Neural cell (in vitro differentiated cells): ENCODE measurements around the gene OSBP2. TPM values are rescaled to one million over a fixed set of nuclear protein-coding genes. Genes with fewer than 3 reads are reported as not detected.

ENCODE experiments used
- H2AFZ ChIP-seq: fragments of 200-600, 300-800 bp; sonication (generic), shearing (Covaris generic); 2 replicates; pipeline ENCODE4 v1.6.0; 2014; ENCODE audit warnings: low read depth, mild to moderate bottlenecking, antibody characterized with exemption, low read length, moderate library complexity
- H3F3A ChIP-seq: fragments of 200-600 bp; shearing (Covaris generic); 2 replicates; pipeline ENCODE4 v1.6.1; 2016; ENCODE audit warnings: mild to moderate bottlenecking, moderate library complexity, mixed read lengths, antibody characterized with exemption, low read length; ENCODE audit not compliant: insufficient read depth, poor library complexity, severe bottlenecking
- H3K27ac ChIP-seq: fragments of 200-600, 300-800 bp; sonication (generic), shearing (Covaris generic); 2 replicates; pipeline ENCODE4 v1.5.1; 2014; ENCODE audit warnings: mild to moderate bottlenecking, low read length, moderate library complexity
- H3K27me3 ChIP-seq: fragments of 300-800, 200-600 bp; sonication (generic), shearing (Covaris generic); 2 replicates; pipeline ENCODE4 v1.6.0; 2014; ENCODE audit warnings: mild to moderate bottlenecking, low read depth, low read length, moderate library complexity; ENCODE audit not compliant: insufficient read depth
- H3K36me3 ChIP-seq: fragments of 300-800, 200-600 bp; sonication (generic), shearing (Covaris generic); 2 replicates; pipeline ENCODE4 v1.5.1; 2014; ENCODE audit warnings: mild to moderate bottlenecking, antibody characterized with exemption, low read length, moderate library complexity; ENCODE audit not compliant: insufficient read depth
- H3K4me2 ChIP-seq: fragments of 300-800, 200-600 bp; sonication (generic), shearing (Covaris generic); 2 replicates; pipeline ENCODE4 v1.6.0; 2014; ENCODE audit warnings: mild to moderate bottlenecking, low read length
- H3K4me3 ChIP-seq: fragments of 300-800, 200-600 bp; sonication (generic), shearing (Covaris generic); 2 replicates; pipeline ENCODE4 v1.5.1; 2014; ENCODE audit warnings: mild to moderate bottlenecking, low read length, moderate library complexity
- H3K79me2 ChIP-seq: fragments of 200-600 bp; shearing (Covaris generic); replicated peaks from 2 replicates; pipeline ENCODE4 v1.6.0; 2014; ENCODE audit warnings: mild to moderate bottlenecking, low read length, moderate library complexity; ENCODE audit not compliant: insufficient read depth
- H3K9ac ChIP-seq: fragments of 300-800, 200-600 bp; sonication (generic), shearing (Covaris generic); 2 replicates; pipeline ENCODE4 v1.6.1; 2016; ENCODE audit warnings: mild to moderate bottlenecking, low read length, mixed read lengths
- H3K9me2 ChIP-seq: fragments of 200-600 bp; shearing (Covaris generic); 2 replicates; pipeline ENCODE4 v1.6.1; 2016; ENCODE audit warnings: mild to moderate bottlenecking, low read length, mixed read lengths; ENCODE audit not compliant: insufficient read depth
- H3K9me3 ChIP-seq: fragments of 200-600, 300-800 bp; sonication (generic), shearing (Covaris generic); 2 replicates; pipeline ENCODE4 v1.6.1; 2016; ENCODE audit warnings: mild to moderate bottlenecking, mixed run types, low read length, moderate library complexity, mixed read lengths
- H4K20me1 ChIP-seq: fragments of 200-600 bp; shearing (Covaris generic); 2 replicates; pipeline ENCODE4 v1.6.1; 2016; ENCODE audit warnings: mild to moderate bottlenecking, mixed run types; ENCODE audit not compliant: insufficient read depth
- EP300 ChIP-seq: fragments of 450-650 bp; conservative IDR thresholded peaks from 2 replicates; pipeline ENCODE4 v1.6.1; 2014; ENCODE audit warnings: antibody characterized with exemption, mild to moderate bottlenecking, moderate library complexity; ENCODE audit not compliant: poor library complexity, severe bottlenecking
- EZH2 ChIP-seq: fragments of 200-600, 300-800 bp; shearing (Covaris generic), sonication (generic); IDR thresholded peaks from 2 replicates; pipeline ENCODE4 v1.6.1; 2014; ENCODE audit warnings: antibody characterized with exemption, low read length, borderline replicate concordance, mild to moderate bottlenecking; ENCODE audit not compliant: insufficient read depth, poor library complexity, severe bottlenecking
- MXI1 ChIP-seq: fragments of 450-650 bp; conservative IDR thresholded peaks from 2 replicates; pipeline ENCODE4 v1.6.1; 2014; ENCODE audit warnings: antibody characterized with exemption, mild to moderate bottlenecking; ENCODE audit not compliant: poor library complexity, severe bottlenecking
- POLR2AphosphoS5 ChIP-seq: IDR thresholded peaks from 2 replicates; pipeline ENCODE4 v1.6.1; 2012
- RAD21 ChIP-seq: fragments of 450-650 bp; conservative IDR thresholded peaks from 2 replicates; pipeline ENCODE4 v1.6.1; 2014; ENCODE audit warnings: antibody characterized with exemption, mild to moderate bottlenecking, moderate library complexity
- SMC3 ChIP-seq: fragments of 450-650 bp; conservative IDR thresholded peaks from 2 replicates; pipeline ENCODE4 v1.6.1; 2014; ENCODE audit warnings: antibody characterized with exemption, mild to moderate bottlenecking, moderate library complexity; ENCODE audit not compliant: poor library complexity
- TAF1 ChIP-seq: IDR thresholded peaks from 2 replicates; pipeline ENCODE4 v1.6.1; 2012; ENCODE audit warnings: low read depth
- polyA plus RNA-seq: library from polyadenylated mRNA; depleted of rRNA; stranded (reverse); fragments of >200 nt; gene quantifications from 2 replicates; pipeline ENCODE4 v1.2.3, GENCODE V29; 2014
- TF ChIP-seq, protein P1 (sequence below): fragments of 450-650 bp; IDR thresholded peaks from 2 replicates; pipeline ENCODE4 v1.5.1; 2014; ENCODE audit warnings: antibody characterized with exemption, mild to moderate bottlenecking, moderate library complexity; ENCODE audit not compliant: poor library complexity, severe bottlenecking
- TF ChIP-seq, protein P2 (sequence below): IDR thresholded peaks from 2 replicates; pipeline ENCODE4 v1.6.1; 2012; ENCODE audit warnings: borderline replicate concordance

OSBP2 gene
- polyA plus RNA-seq, 1 donor from 2014 or later: 8.7 TPM

DNA sequence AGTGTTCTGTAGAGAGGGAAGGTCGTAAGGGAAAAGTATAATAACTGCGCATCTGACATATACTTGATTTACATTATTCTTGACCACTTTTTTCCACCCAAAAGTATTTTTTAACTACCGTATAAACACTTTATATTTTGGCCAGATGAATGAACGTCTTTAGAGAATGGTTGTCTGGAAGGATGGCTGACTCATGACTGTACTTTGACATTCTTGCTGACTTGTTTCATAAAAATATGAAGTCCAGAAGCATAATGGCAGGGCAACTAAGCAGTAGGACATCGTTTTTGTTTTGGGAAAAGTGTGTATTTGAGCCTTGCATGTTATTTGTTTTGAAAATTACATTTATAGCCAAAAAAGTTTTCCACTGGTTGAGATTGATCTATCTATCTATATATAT, 110.0 kb downstream of the OSBP2 start:
- Histone ChIP-seq H3K36me3 (no peaks in the 10 kb centered on the region), H2AFZ (no peak overlapping the region), H3F3A (no peaks in the 10 kb centered on the region), H3K79me2 (no peaks in the 10 kb centered on the region), H4K20me1 (no peaks in the 10 kb centered on the region), H3K4me3 (peak overlapping the region; percentile 83), H3K27me3 (peaks cover 51% of the 10 kb centered on the region), H3K27ac (no peak overlapping the region), H3K9me3 (no peaks in the 10 kb centered on the region), H3K9ac (no peak overlapping the region), H3K9me2 (no peaks in the 10 kb centered on the region), H3K4me2 (no peak overlapping the region)
- no peak for TF ChIP-seq MXI1
- no peak for TF ChIP-seq POLR2AphosphoS5
- TF ChIP-seq EZH2: no peak
- no peak for TF ChIP-seq RAD21
- no peak for TF ChIP-seq TAF1
- no peak for TF ChIP-seq EP300
- TF ChIP-seq, protein P1, sequence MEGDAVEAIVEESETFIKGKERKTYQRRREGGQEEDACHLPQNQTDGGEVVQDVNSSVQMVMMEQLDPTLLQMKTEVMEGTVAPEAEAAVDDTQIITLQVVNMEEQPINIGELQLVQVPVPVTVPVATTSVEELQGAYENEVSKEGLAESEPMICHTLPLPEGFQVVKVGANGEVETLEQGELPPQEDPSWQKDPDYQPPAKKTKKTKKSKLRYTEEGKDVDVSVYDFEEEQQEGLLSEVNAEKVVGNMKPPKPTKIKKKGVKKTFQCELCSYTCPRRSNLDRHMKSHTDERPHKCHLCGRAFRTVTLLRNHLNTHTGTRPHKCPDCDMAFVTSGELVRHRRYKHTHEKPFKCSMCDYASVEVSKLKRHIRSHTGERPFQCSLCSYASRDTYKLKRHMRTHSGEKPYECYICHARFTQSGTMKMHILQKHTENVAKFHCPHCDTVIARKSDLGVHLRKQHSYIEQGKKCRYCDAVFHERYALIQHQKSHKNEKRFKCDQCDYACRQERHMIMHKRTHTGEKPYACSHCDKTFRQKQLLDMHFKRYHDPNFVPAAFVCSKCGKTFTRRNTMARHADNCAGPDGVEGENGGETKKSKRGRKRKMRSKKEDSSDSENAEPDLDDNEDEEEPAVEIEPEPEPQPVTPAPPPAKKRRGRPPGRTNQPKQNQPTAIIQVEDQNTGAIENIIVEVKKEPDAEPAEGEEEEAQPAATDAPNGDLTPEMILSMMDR: no peak
- TF ChIP-seq, protein P2, sequence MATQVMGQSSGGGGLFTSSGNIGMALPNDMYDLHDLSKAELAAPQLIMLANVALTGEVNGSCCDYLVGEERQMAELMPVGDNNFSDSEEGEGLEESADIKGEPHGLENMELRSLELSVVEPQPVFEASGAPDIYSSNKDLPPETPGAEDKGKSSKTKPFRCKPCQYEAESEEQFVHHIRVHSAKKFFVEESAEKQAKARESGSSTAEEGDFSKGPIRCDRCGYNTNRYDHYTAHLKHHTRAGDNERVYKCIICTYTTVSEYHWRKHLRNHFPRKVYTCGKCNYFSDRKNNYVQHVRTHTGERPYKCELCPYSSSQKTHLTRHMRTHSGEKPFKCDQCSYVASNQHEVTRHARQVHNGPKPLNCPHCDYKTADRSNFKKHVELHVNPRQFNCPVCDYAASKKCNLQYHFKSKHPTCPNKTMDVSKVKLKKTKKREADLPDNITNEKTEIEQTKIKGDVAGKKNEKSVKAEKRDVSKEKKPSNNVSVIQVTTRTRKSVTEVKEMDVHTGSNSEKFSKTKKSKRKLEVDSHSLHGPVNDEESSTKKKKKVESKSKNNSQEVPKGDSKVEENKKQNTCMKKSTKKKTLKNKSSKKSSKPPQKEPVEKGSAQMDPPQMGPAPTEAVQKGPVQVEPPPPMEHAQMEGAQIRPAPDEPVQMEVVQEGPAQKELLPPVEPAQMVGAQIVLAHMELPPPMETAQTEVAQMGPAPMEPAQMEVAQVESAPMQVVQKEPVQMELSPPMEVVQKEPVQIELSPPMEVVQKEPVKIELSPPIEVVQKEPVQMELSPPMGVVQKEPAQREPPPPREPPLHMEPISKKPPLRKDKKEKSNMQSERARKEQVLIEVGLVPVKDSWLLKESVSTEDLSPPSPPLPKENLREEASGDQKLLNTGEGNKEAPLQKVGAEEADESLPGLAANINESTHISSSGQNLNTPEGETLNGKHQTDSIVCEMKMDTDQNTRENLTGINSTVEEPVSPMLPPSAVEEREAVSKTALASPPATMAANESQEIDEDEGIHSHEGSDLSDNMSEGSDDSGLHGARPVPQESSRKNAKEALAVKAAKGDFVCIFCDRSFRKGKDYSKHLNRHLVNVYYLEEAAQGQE: no peak
- no peak for TF ChIP-seq SMC3

DNA sequence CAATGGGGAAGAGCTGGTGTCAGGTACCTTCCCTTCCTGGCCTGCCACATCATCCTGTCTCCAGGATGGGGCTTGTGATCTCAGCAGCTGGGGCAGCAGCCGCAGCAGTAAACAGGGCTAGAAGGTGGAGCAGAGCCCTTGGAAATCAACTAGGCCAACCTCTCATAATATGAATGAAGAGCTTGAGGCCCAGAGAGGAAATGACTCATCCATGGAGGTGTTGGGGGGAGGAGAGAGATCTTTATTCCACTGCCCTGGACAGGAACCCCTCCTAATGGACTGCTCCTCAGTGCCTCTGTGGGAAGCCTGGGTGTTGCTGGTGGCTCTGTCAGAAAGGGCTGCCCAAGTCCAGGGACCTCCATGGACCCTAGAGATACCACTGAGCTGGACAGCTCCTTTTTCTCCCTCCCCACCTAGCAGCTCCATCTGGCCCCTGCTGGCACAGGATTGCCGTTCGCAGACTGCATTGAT, 111.8 kb downstream of the OSBP2 start:
- no peak overlapping the region for H2AFZ ChIP-seq
- H3K4me3 ChIP-seq: no peak overlapping the region
- H3K4me2 ChIP-seq: no peak overlapping the region
- no peaks in the 10 kb centered on the region for H3K36me3 ChIP-seq
- H3K27me3 ChIP-seq: peaks cover 33% of the 10 kb centered on the region
- H3K27ac ChIP-seq: no peak overlapping the region
- no peaks in the 10 kb centered on the region for H3K79me2 ChIP-seq
- H3K9me3 ChIP-seq: no peaks in the 10 kb centered on the region
- H3F3A ChIP-seq: no peaks in the 10 kb centered on the region
- H4K20me1 ChIP-seq: no peaks in the 10 kb centered on the region
- H3K9ac ChIP-seq: no peak overlapping the region
- H3K9me2 ChIP-seq: no peaks in the 10 kb centered on the region
- TF ChIP-seq SMC3: no peak
- TF ChIP-seq EP300: no peak
- TF ChIP-seq, protein P1: no peak
- TF ChIP-seq, protein P2: no peak
- TF ChIP-seq RAD21: no peak
- TF ChIP-seq EZH2: no peak
- TF ChIP-seq POLR2AphosphoS5: no peak
- no peak for TF ChIP-seq TAF1
- TF ChIP-seq MXI1: no peak
